ENCODE data around the gene TRPM4.

GRCh38 chr19:49130325-49130724, 27.3 kb upstream of the TRPM4 start:
- TF ChIP-seq EZH2 (IDR thresholded peaks at IDR 0.05; ENCODE audit: low read length) (no peak), CTCF (optimal IDR thresholded peaks at IDR 0.05 in 1 of 3, IDR thresholded peaks at IDR 0.05 in 1 of 3, conservative IDR thresholded peaks at IDR 0.05 in 1 of 3; ENCODE audit: extremely low read depth in 1 of 3, insufficient read depth in 2 of 3, low read length in 3 of 3) (no peak)
